HG03469 (cell line): ENCODE measurements around the gene FAM163A.

Source experiments
- ATAC-seq: cut with Tn5 transposase; IDR thresholded peaks from one replicate; pipeline ENCODE4 v1.9.1; 2021; ENCODE audit warnings: mild to moderate bottlenecking, moderate library complexity, moderate number of reproducible peaks; ENCODE audit not compliant: unreplicated experiment

FAM163A gene

GRCh38 chr1:179748772-179749171 lies 5.7 kb downstream of the FAM163A start:
- ATAC-seq = no peak

GRCh38 chr1:179750630-179751029 lies 7.5 kb downstream of the FAM163A start:
- no peak for ATAC-seq

- no peak for ATAC-seq
These were observed 10.0 kb downstream of the FAM163A start for GRCh38 chr1:179753061-179753460.

- no peak for ATAC-seq
These were observed 11.0 kb downstream of the FAM163A start for GRCh38 chr1:179754041-179754624.

GRCh38 chr1:179757933-179758332 lies 14.8 kb downstream of the FAM163A start:
- no peak for ATAC-seq

GRCh38 chr1:179760521-179760920 lies 17.4 kb downstream of the FAM163A start:
- ATAC-seq = no peak

GRCh38 chr1:179761296-179761695 lies 18.2 kb downstream of the FAM163A start:
- ATAC-seq = no peak

- no peak for ATAC-seq
These were observed 19.0 kb downstream of the FAM163A start for GRCh38 chr1:179761846-179762640.

GRCh38 chr1:179767177-179767581 lies 24.1 kb downstream of the FAM163A start:
- no peak for ATAC-seq

- no peak for ATAC-seq
These were observed 24.9 kb downstream of the FAM163A start for GRCh38 chr1:179767996-179768395.

GRCh38 chr1:179770887-179771502 lies 27.9 kb downstream of the FAM163A start:
- no peak for ATAC-seq

- ATAC-seq = no peak
These were observed 30.2 kb downstream of the FAM163A start for GRCh38 chr1:179773264-179773663.

- no peak for ATAC-seq
These were observed 30.9 kb downstream of the FAM163A start for GRCh38 chr1:179774000-179774399.

- ATAC-seq = no peak
These were observed 31.5 kb downstream of the FAM163A start for GRCh38 chr1:179774566-179774965.

- no peak for ATAC-seq
These were observed 31.9 kb downstream of the FAM163A start for GRCh38 chr1:179775009-179775408.

- ATAC-seq = no peak
These were observed 33.7 kb downstream of the FAM163A start for GRCh38 chr1:179776831-179777230.

GRCh38 chr1:179777731-179778130 lies 34.6 kb downstream of the FAM163A start:
- no peak for ATAC-seq

GRCh38 chr1:179779645-179780272 lies 36.7 kb downstream of the FAM163A start:
- ATAC-seq = no peak

- no peak for ATAC-seq
These were observed 38.9 kb downstream of the FAM163A start for GRCh38 chr1:179781962-179782361.

GRCh38 chr1:179785031-179785431 lies 41.9 kb downstream of the FAM163A start:
- ATAC-seq = no peak

GRCh38 chr1:179785728-179786127 lies 42.6 kb downstream of the FAM163A start:
- ATAC-seq = no peak
